Measurements from ENCODE around the gene ARL5C. TPM values are rescaled to one million over a fixed set of nuclear protein-coding genes. Genes with fewer than 3 reads are reported as not detected.

Gene ARL5C
- total RNA-seq, 4 donors from 2014 or later = not detected

DNA sequence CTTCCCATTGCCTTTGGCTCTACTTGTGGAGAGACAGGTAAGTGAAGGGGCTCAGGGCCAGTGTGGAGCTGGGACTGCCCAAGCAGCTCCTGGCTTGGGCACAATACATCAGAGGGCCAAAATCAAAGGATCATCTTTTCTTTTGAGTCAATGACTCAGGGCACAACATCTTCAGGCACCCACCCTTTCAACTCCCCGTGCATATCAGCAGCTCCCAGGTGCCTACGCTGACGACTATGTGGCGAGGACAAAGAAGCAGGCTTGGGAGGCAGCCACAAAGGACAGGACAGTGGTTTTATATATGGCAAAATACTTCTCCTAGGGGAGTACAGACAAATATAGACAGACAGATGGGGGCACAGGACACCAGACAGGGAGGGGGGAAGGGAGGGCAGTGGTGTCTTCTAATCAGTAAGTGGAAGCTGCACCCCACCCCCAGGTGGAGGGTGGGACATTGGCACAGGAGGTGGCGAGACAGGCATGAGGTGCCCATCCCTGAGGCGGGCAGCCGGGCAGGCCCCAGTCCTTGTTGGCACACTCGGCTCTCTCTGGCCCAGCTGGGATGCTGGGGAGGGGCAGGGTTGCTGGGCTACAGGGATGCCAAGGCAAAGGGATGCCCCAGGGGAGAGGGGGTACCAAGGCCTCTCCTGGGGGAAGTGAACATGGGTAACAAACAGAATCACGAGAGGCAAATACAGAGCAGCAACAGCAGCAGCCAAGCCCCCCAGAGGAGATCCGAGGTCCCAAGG, 7.7 kb upstream of the ARL5C start:
- H3K27me3 ChIP-seq = no peaks in the 10 kb centered on the region
- no peak overlapping the region for H3K27ac ChIP-seq
- no peak overlapping the region for H3K4me3 ChIP-seq
- H3K9me3 ChIP-seq = no peaks in the 10 kb centered on the region
- TF ChIP-seq POLR2A (IDR thresholded peaks at IDR 0.05) = no peak
- no peak for TF ChIP-seq CTCF (IDR thresholded peaks at IDR 0.05)
- no peak for DNase-seq
- WGBS, 2 donors = 30 to 56% methylated on average over 2 to 9 of the region's 10 CpGs
- H3K36me3 ChIP-seq = peaks cover 0 to 30% (median 0%) of the 10 kb centered on the region in 3 donors
- peaks cover 0 to 36% (median 9%) of the 10 kb centered on the region in 3 donors for H3K4me1 ChIP-seq
- intact Hi-C loops (cut with DNase I) = no loop called here

DNA sequence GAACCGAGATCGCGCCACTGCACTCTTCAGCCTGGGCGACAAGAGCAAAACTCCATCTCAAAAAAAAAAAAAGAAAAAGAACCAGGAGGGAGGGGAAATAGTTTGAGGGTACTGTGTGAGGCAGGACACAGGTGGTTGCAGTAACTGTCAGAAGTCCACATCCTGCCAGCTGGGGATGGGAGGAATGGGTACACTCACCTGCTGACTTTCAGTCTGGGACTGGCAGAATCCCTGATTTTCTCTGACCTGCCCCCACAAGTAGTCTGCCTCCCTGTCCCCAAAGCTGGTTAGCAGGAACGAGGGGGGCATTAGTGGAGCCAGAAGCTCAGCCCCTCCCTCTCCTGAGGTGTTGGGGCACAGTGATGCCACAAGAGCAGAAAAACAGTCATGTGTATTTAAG, 7.1 kb upstream of the ARL5C start:
- no peak for TF ChIP-seq POLR2A (IDR thresholded peaks at IDR 0.05)
- TF ChIP-seq CTCF (IDR thresholded peaks at IDR 0.05) = no peak
- Histone ChIP-seq H3K9me3 (no peaks in the 10 kb centered on the region), H3K27ac (no peak overlapping the region), H3K4me3 (no peak overlapping the region), H3K36me3 (peaks cover 0 to 30% (median 0%) of the 10 kb centered on the region in 3 donors), H3K4me1 (peaks cover 0 to 30% (median 3%) of the 10 kb centered on the region in 3 donors), H3K27me3 (no peaks in the 10 kb centered on the region)
- intact Hi-C loops (cut with DNase I) = no loop called here
- DNase-seq = no peak
- 72 to 75% methylated on average over 4 to 5 of the region's 5 CpGs for WGBS, 2 donors

GRCh38 chr17:39171933-39172332, 6.0 kb upstream of the ARL5C start:
- Histone ChIP-seq H3K9me3 (no peaks in the 10 kb centered on the region), H3K36me3 (peaks cover 0 to 19% (median 0%) of the 10 kb centered on the region in 3 donors), H3K27ac (no peak overlapping the region), H3K27me3 (no peaks in the 10 kb centered on the region), H3K4me1 (peaks cover 0 to 32% (median 5%) of the 10 kb centered on the region in 3 donors), H3K4me3 (no peak overlapping the region)
- no peak for DNase-seq
- intact Hi-C loops (cut with DNase I) = no loop called here
- WGBS, 2 donors = 67 to 68% methylated on average over 5 of the region's 5 CpGs
- no peak for TF ChIP-seq POLR2A (IDR thresholded peaks at IDR 0.05)
- TF ChIP-seq CTCF (IDR thresholded peaks at IDR 0.05) = no peak

DNA sequence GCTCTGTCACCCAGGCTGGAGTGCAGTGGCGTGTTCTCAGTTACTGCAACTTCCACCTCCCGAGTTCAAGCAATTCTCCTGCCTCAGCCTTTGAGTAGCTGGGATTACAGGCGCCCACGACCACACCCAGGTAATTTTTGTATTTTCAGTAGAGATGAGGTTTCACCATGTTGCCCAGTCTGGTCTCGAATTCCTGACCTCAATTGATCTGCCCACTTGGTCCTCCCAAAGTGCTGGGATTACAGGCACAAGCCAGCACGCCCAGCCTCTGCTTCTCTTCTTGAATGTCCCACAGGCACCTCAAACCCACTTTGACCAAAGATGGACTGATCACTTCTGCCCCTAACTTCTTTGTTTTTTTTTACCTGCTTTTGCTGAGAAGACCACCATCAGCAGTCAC, 4.6 kb upstream of the ARL5C start:
- TF ChIP-seq CTCF (IDR thresholded peaks at IDR 0.05) (no peak), POLR2A (IDR thresholded peaks at IDR 0.05) (no peak)
- DNase-seq = no peak
- Histone ChIP-seq H3K9me3 (no peaks in the 10 kb centered on the region), H3K4me1 (peaks cover 6 to 45% (median 18%) of the 10 kb centered on the region in 3 donors), H3K4me3 (no peak overlapping the region), H3K36me3 (peaks cover 0 to 6% (median 0%) of the 10 kb centered on the region in 3 donors), H3K27ac (no peak overlapping the region), H3K27me3 (peaks cover 0 to 8% (median 0%) of the 10 kb centered on the region in 4 donors)
- intact Hi-C loops (cut with DNase I) = no loop called here
- WGBS, 2 donors = 55 to 71% methylated on average over 5 to 6 of the region's 6 CpGs

GRCh38 chr17:39170109-39170508, 4.1 kb upstream of the ARL5C start:
- H3K4me3 ChIP-seq = no peak overlapping the region
- H3K36me3 ChIP-seq = peaks cover 0 to 1% (median 0%) of the 10 kb centered on the region in 3 donors
- intact Hi-C loops (cut with DNase I) = no loop called here
- DNase-seq = no peak
- no peak overlapping the region for H3K27ac ChIP-seq
- peaks cover 0 to 13% (median 0%) of the 10 kb centered on the region in 4 donors for H3K27me3 ChIP-seq
- H3K4me1 ChIP-seq = peaks cover 10 to 46% (median 22%) of the 10 kb centered on the region in 3 donors
- H3K9me3 ChIP-seq = no peaks in the 10 kb centered on the region
- 60 to 62% methylated on average over 4 of the region's 4 CpGs for WGBS, 2 donors
- TF ChIP-seq POLR2A (IDR thresholded peaks at IDR 0.05) = no peak
- no peak for TF ChIP-seq CTCF (IDR thresholded peaks at IDR 0.05)

All from esophagus squamous epithelium (tissue), 5 donors.